Measurements from ENCODE around the gene TRPM3. TPM values are rescaled to one million over a fixed set of nuclear protein-coding genes. Genes with fewer than 3 reads are reported as not detected.
A peak's percentile ranks its signal among the peaks of the same experiment; 100 is the strongest.

The TRPM3 gene
- total and polyA plus RNA-seq, 2 of the 13 experiments (the other 11 are each of a cell fraction or from before 2014, with no cell fraction given), result not detected

DNA sequence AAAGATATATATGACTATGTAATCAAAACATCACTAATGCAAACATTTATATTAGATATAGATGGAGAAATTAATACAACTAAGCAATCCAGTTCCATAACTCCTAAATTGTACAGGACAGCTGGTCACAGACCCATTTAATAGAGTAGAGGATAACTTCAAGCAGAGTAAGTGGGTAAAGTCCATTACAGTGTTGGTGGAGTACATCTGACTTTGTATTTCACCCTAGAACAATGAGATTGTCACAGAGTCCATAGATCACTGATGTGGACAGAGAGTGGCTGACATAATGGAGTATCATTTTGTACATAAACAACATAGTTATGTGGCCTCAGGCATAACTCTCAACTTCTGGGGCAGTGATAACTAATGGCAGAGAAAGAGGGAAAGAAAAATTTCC, 439.1 kb downstream of the TRPM3 start (continued):
- TF ChIP-seq, protein P1, sequence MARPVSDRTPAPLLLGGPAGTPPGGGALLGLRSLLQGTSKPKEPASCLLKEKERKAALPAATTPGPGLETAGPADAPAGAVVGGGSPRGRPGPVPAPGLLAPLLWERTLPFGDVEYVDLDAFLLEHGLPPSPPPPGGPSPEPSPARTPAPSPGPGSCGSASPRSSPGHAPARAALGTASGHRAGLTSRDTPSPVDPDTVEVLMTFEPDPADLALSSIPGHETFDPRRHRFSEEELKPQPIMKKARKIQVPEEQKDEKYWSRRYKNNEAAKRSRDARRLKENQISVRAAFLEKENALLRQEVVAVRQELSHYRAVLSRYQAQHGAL (CRISPR knock-in tag; IDR thresholded peaks at IDR 0.05; ENCODE audit: not compliant biosample characterization), result no peak
- no peak for TF ChIP-seq ZNF136 (CRISPR knock-in tag; IDR thresholded peaks at IDR 0.05; ENCODE audit: low read depth)
- TF ChIP-seq SALL1 (CRISPR knock-in tag; IDR thresholded peaks at IDR 0.05), result no peak; the same call in 1 of the 2 replicates
- 0 out of 2 replicates have a peak, but pooled peaks have one; percentile 18 for TF ChIP-seq FOXA3 (CRISPR knock-in tag; IDR thresholded peaks at IDR 0.05)
- peak; percentile 51; the same call in 1 of the 2 replicates for TF ChIP-seq ARID3A (IDR thresholded peaks at IDR 0.05; ENCODE audit: low read depth, low read length)
- peak; percentile 84 for TF ChIP-seq SOX5 (CRISPR knock-in tag; IDR thresholded peaks at IDR 0.05; ENCODE audit: borderline replicate concordance)
- no peak for TF ChIP-seq POLR2G (IDR thresholded peaks at IDR 0.05; ENCODE audit: low read depth, low read length)
- no peak for TF ChIP-seq ZFP1 (CRISPR knock-in tag; IDR thresholded peaks at IDR 0.05)

DNA sequence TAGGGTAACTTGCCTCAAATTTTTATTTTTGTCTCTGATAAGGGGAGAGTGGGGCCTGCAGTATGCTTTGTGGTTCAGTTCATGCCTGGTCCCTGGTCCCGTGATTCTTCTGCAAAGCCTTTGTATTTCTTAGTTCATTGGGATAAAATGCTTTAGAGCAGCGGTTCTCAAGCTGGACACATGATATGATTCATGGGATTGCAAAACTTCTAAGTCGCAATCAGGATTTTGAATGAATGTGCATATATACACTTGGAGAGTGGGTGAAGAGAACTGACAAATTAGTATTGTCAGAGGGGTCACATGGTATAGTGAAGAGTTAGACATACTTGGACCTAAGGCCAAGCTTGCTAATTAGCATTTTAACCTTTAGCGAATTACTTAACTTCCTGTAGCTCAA, 441.6 kb downstream of the TRPM3 start:
- Histone ChIP-seq H3K4me1 (ENCODE audit: insufficient read depth, low read length) (peaks cover 8% of the 10 kb centered on the region; the same call in 1 of the 2 replicates), H3K4me3 (replicated peaks in 1 of 3; ENCODE audit: insufficient read depth in 1 of 3, low read depth in 2 of 3, low read length in 3 of 3) (no peak overlapping the region), H3K36me3 (replicated peaks in 1 of 2; ENCODE audit: control insufficient read depth in 1 of 2, insufficient read depth in 2 of 2, low read length in 2 of 2) (no peaks in the 10 kb centered on the region), H3K79me2 (ENCODE audit: insufficient read depth, low read length) (no peaks in the 10 kb centered on the region), H2AFZ (ENCODE audit: low read length) (no peak overlapping the region), H4K20me1 (ENCODE audit: insufficient read depth, low read length) (no peaks in the 10 kb centered on the region), H3K27ac (ENCODE audit: extremely low read length, insufficient read depth, low read length) (no peak overlapping the region), H3K27me3 (ENCODE audit: control insufficient read depth in 1 of 2, insufficient read depth in 2 of 2, low read length in 2 of 2) (0 out of 5 replicates have a peak, but pooled peaks cover 0 to 3% of the 10 kb centered on the region in 2 experiments), H3K4me2 (ENCODE audit: low read depth, low read length) (no peak overlapping the region), H3K9me3 (ENCODE audit: low read length) (no peaks in the 10 kb centered on the region), H3K9ac (ENCODE audit: insufficient read depth, low read depth, low read length) (no peak overlapping the region)
- POLR2A ChIA-PET, result no interaction called here
- CTCF ChIA-PET (ENCODE audit: low intra/inter-chr PET ratio, low total read pairs), result no interaction called here
- 13% methylated on average over 4 of the region's 4 CpGs for WGBS (ENCODE audit: low lambda C conversion rate)
- intact Hi-C loops (cut with micrococcal nuclease; ENCODE audit: unreplicated experiment) (no loop called here), in situ Hi-C loops (cut with HindIII; ENCODE audit: extremely low pct_ligation_motif_present, low pct_unique_long_range_greater_than_20kb) (no loop called here)
- DNase-seq (ENCODE audit: low spot score) (no peak), ATAC-seq (no peak), FAIRE-seq (no peak)
- no TSS peak for BruUV-seq (replicated peaks)
- TF ChIP-seq ZSCAN20 (CRISPR knock-in tag; IDR thresholded peaks at IDR 0.05; ENCODE audit: borderline replicate concordance) (no peak), ZNF749 (CRISPR knock-in tag; IDR thresholded peaks at IDR 0.05; ENCODE audit: borderline replicate concordance) (no peak), FOSL1 (CRISPR knock-in tag; IDR thresholded peaks at IDR 0.05; ENCODE audit: borderline replicate concordance) (no peak), MEF2D (CRISPR knock-in tag; IDR thresholded peaks at IDR 0.05) (no peak), MIER3 (CRISPR knock-in tag; IDR thresholded peaks at IDR 0.05; ENCODE audit: borderline replicate concordance) (no peak), NCOR1 (IDR thresholded peaks at IDR 0.05; ENCODE audit: borderline replicate concordance, low read length) (no peak), NAIF1 (CRISPR knock-in tag; IDR thresholded peaks at IDR 0.05; ENCODE audit: borderline replicate concordance) (no peak), ETS1 (CRISPR knock-in tag; IDR thresholded peaks at IDR 0.05) (no peak), ZNF30 (CRISPR knock-in tag; IDR thresholded peaks at IDR 0.05) (no peak), ZBTB38 (CRISPR knock-in tag; IDR thresholded peaks at IDR 0.05) (no peak), RAD51 (IDR thresholded peaks at IDR 0.05; ENCODE audit: borderline replicate concordance) (no peak), NPAS2 (CRISPR knock-in tag; IDR thresholded peaks at IDR 0.05; ENCODE audit: borderline replicate concordance) (no peak)
- TF ChIP-seq, protein P2, sequence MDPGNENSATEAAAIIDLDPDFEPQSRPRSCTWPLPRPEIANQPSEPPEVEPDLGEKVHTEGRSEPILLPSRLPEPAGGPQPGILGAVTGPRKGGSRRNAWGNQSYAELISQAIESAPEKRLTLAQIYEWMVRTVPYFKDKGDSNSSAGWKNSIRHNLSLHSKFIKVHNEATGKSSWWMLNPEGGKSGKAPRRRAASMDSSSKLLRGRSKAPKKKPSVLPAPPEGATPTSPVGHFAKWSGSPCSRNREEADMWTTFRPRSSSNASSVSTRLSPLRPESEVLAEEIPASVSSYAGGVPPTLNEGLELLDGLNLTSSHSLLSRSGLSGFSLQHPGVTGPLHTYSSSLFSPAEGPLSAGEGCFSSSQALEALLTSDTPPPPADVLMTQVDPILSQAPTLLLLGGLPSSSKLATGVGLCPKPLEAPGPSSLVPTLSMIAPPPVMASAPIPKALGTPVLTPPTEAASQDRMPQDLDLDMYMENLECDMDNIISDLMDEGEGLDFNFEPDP (CRISPR knock-in tag; conservative IDR thresholded peaks at IDR 0.05), result no peak

All from HepG2 (cell line).